WTC11 (cell line): ENCODE data around the gene RAP2C.

Experiments
- CBFB ChIP-seq: sonication (generic); formaldehyde crosslinking; IDR thresholded peaks from 2 replicates; pipeline ENCODE4 v1.8.1; 2022; ENCODE audit warnings: mild to moderate bottlenecking, low read depth, missing genetic modification reagents
- CREM ChIP-seq: sonication (generic); formaldehyde crosslinking; IDR thresholded peaks from 2 replicates; pipeline ENCODE4 v1.8.1; 2022; ENCODE audit warnings: mild to moderate bottlenecking, missing genetic modification reagents, moderate library complexity
- CTCF ChIP-seq: fragments of 200-600 bp; IDR thresholded peaks from 2 replicates; pipeline ENCODE4 v1.8.0; 2022; ENCODE audit warnings: antibody characterized with exemption
- HMGXB4 ChIP-seq: sonication (generic); formaldehyde crosslinking; IDR thresholded peaks from 2 replicates; pipeline ENCODE4 v1.8.1; 2023; ENCODE audit warnings: mild to moderate bottlenecking, moderate library complexity, missing genetic modification reagents
- NR1H2 ChIP-seq: sonication (generic); formaldehyde crosslinking; IDR thresholded peaks from 2 replicates; pipeline ENCODE4 v1.9.0; 2021; ENCODE audit warnings: mild to moderate bottlenecking, moderate library complexity, missing genetic modification reagents
- USF2 ChIP-seq: sonication (generic); formaldehyde crosslinking; IDR thresholded peaks from 2 replicates; pipeline ENCODE4 v1.8.1; 2023; ENCODE audit warnings: mild to moderate bottlenecking, missing genetic modification reagents, moderate library complexity
- ZBTB21 ChIP-seq: sonication (generic); formaldehyde crosslinking; IDR thresholded peaks from 2 replicates; pipeline ENCODE4 v1.8.1; 2023; ENCODE audit warnings: mild to moderate bottlenecking, missing genetic modification reagents, borderline replicate concordance
- ZNF138 ChIP-seq: sonication (generic); formaldehyde crosslinking; conservative IDR thresholded peaks from 2 replicates; pipeline ENCODE4 v1.8.1; 2022; ENCODE audit warnings: mild to moderate bottlenecking, moderate library complexity, missing genetic modification reagents

GRCh38 chrX:132180929-132181328, 38.3 kb downstream of the RAP2C start:
- TF ChIP-seq CTCF: no peak
- TF ChIP-seq ZNF138 (CRISPR knock-in tag): no peak
- no peak for TF ChIP-seq CBFB (CRISPR knock-in tag)
- TF ChIP-seq HMGXB4 (CRISPR knock-in tag): no peak
- TF ChIP-seq USF2 (CRISPR knock-in tag): no peak
- no peak for TF ChIP-seq ZBTB21 (CRISPR knock-in tag)
- TF ChIP-seq CREM: no peak
- TF ChIP-seq NR1H2: no peak
